ENCODE measurements around the gene C20orf144.

DNA sequence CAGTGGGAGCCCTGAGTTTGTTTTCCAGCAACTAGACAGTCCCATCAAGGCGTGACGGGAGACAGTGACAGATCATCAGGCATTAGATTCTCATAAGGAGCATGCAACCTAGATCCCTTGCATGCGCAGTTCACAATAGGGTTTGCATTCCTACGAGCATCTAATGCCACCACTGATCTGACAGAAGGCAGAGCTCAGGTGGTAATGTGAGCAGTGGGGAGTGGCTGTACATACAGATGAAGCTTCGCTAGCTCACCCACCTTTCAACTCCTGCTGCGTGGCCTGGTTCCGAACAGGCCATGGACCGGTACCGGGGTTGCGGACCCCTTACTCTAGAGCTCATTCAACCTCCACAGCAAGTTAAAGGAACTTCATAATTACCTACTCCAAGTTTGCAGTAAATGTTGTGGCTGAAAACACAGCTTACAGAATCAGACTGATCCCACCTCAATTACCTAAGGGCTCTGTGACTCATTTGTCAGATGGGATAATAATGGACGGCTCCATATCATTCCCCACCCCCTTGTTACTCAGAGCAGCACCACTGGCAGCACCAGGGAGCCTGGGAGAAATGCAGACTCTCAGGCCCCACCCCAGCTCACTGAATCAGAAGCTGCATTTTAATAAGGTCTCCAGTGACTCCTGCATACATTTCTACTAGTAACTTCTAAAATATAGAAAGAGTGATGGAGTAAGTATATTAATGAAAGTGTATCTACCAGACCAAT lies 42.2 kb downstream of the C20orf144 start:
- TF ChIP-seq, protein P1, sequence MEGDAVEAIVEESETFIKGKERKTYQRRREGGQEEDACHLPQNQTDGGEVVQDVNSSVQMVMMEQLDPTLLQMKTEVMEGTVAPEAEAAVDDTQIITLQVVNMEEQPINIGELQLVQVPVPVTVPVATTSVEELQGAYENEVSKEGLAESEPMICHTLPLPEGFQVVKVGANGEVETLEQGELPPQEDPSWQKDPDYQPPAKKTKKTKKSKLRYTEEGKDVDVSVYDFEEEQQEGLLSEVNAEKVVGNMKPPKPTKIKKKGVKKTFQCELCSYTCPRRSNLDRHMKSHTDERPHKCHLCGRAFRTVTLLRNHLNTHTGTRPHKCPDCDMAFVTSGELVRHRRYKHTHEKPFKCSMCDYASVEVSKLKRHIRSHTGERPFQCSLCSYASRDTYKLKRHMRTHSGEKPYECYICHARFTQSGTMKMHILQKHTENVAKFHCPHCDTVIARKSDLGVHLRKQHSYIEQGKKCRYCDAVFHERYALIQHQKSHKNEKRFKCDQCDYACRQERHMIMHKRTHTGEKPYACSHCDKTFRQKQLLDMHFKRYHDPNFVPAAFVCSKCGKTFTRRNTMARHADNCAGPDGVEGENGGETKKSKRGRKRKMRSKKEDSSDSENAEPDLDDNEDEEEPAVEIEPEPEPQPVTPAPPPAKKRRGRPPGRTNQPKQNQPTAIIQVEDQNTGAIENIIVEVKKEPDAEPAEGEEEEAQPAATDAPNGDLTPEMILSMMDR (IDR thresholded peaks at IDR 0.05) = no peak
- no peak for TF ChIP-seq POLR2AphosphoS2 (conservative IDR thresholded peaks at IDR 0.05; ENCODE audit: low read length)
- TF ChIP-seq EP300 (IDR thresholded peaks at IDR 0.05) = no peak
- TF ChIP-seq POLR2A (IDR thresholded peaks at IDR 0.05; ENCODE audit: low read length) = no peak
- no peak for TF ChIP-seq CEBPB (IDR thresholded peaks at IDR 0.05)
- TF ChIP-seq CHD2 (IDR thresholded peaks at IDR 0.05; ENCODE audit: low read length, partially characterized antibody) = no peak
- no peak for TF ChIP-seq RAD21 (conservative IDR thresholded peaks at IDR 0.05 in 1 of 2, IDR thresholded peaks at IDR 0.05 in 1 of 2)
- TF ChIP-seq CHD4 (IDR thresholded peaks at IDR 0.05; ENCODE audit: borderline replicate concordance) = no peak

Data from A549 (cell line).